GM23338 (cell line): Measurements from ENCODE around the gene PACSIN1. TPM values are rescaled to one million over a fixed set of nuclear protein-coding genes. Genes with fewer than 3 reads are reported as not detected.

ENCODE experiments used
- ATAC-seq: fragments of 200-7000 bp; cut with Tn5 transposase; 3 replicates; pipeline ENCODE4 v1.9.1; 2020
- DNase-seq: peaks from one replicate; pipeline ENCODE4 v3.0.0-alpha.2; 2015; ENCODE audit warnings: low spot score
- H2AFZ ChIP-seq: fragments of 200-600 bp; sonication (generic); 2 replicates; pipeline ENCODE4 v1.8.0; 2016; ENCODE audit warnings: antibody characterized with exemption, mild to moderate bottlenecking, moderate library complexity
- H3F3A ChIP-seq: fragments of 200-600 bp; sonication (generic); replicated peaks from 2 replicates; pipeline ENCODE4 v1.8.0; 2017; ENCODE audit warnings: antibody characterized with exemption, mixed run types, low read depth
- H3K27ac ChIP-seq: fragments of 200-600 bp; sonication (generic); 2 replicates; pipeline ENCODE4 v1.6.1; 2016; ENCODE audit warnings: low read depth
- H3K27me3 ChIP-seq: fragments of 200-600 bp; sonication (generic); 2 replicates; pipeline ENCODE4 v1.8.0; 2016; ENCODE audit warnings: mild to moderate bottlenecking, mixed run types, moderate library complexity; ENCODE audit not compliant: insufficient read depth
- H3K36me3 ChIP-seq: fragments of 200-600 bp; sonication (generic); 2 replicates; pipeline ENCODE4 v1.8.0; 2016; ENCODE audit warnings: mild to moderate bottlenecking; ENCODE audit not compliant: insufficient read depth
- H3K4me1 ChIP-seq: fragments of 200-600 bp; sonication (generic); 2 replicates; pipeline ENCODE4 v1.8.0; 2016; ENCODE audit warnings: mild to moderate bottlenecking, moderate library complexity; ENCODE audit not compliant: insufficient read depth
- H3K4me2 ChIP-seq: fragments of 200-600 bp; sonication (generic); 2 replicates; pipeline ENCODE4 v1.7.1; 2017; ENCODE audit warnings: mixed run types
- H3K4me3 ChIP-seq: fragments of 200-600 bp; sonication (generic); 2 replicates; pipeline ENCODE4 v1.6.1; 2016; ENCODE audit warnings: mixed run types
- H3K79me2 ChIP-seq: fragments of 200-600 bp; sonication (generic); replicated peaks from 2 replicates; pipeline ENCODE4 v1.8.0; 2017; ENCODE audit warnings: mild to moderate bottlenecking; ENCODE audit not compliant: insufficient read depth
- H3K9me2 ChIP-seq: fragments of 200-600 bp; sonication (generic); 2 replicates; pipeline ENCODE4 v1.8.0; 2017; ENCODE audit not compliant: insufficient read depth
- H4K20me1 ChIP-seq: fragments of 200-600 bp; sonication (generic); replicated peaks from 2 replicates; pipeline ENCODE4 v1.8.0; 2017; ENCODE audit warnings: mild to moderate bottlenecking; ENCODE audit not compliant: insufficient read depth
- H3K27ac Mint-ChIP-seq: 2 replicates; pipeline ENCODE4 v1.8.0; 2020; ENCODE audit warnings: inconsistent platforms, mild to moderate bottlenecking, moderate library complexity, mixed read lengths
- H3K27me3 Mint-ChIP-seq: 3 replicates; pipeline ENCODE4 v1.8.0; 2022; ENCODE audit warnings: low read depth, mild to moderate bottlenecking, moderate library complexity, mixed read lengths, inconsistent platforms; ENCODE audit not compliant: insufficient read depth, poor library complexity
- H3K36me3 Mint-ChIP-seq: 3 replicates; pipeline ENCODE4 v1.8.0; 2021; ENCODE audit warnings: low read depth, mild to moderate bottlenecking, inconsistent platforms, moderate library complexity, mixed read lengths
- H3K4me1 Mint-ChIP-seq: 3 replicates; pipeline ENCODE4 v1.8.0; 2020; ENCODE audit warnings: mild to moderate bottlenecking, inconsistent platforms, mixed read lengths
- H3K4me3 Mint-ChIP-seq: 3 replicates; pipeline ENCODE4 v1.8.0; 2021; ENCODE audit warnings: moderate library complexity, mild to moderate bottlenecking, inconsistent platforms, mixed read lengths
- H3K9me3 Mint-ChIP-seq: 3 replicates; pipeline ENCODE4 v1.8.0; 2020; ENCODE audit warnings: moderate library complexity, mild to moderate bottlenecking, inconsistent platforms, mixed read lengths
- CREB1 ChIP-seq: fragments of 250-450 bp; sonication (Bioruptor Pico); IDR thresholded peaks from 2 replicates; pipeline ENCODE4 v1.5.0; 2020; ENCODE audit warnings: low read depth, mild to moderate bottlenecking, moderate library complexity
- CTCF ChIP-seq, 2 experiments: fragments of 200-600 bp in 1 of 2; sonication (generic) in 1 of 2; conservative IDR thresholded peaks; 2 replicates each; pipeline versions ENCODE4 v1.5.1 to v1.6.1; 2016 to 2017; ENCODE audit warnings: antibody characterized with exemption in 2 of 2, low read depth in 2 of 2, mild to moderate bottlenecking in 2 of 2, moderate library complexity in 1 of 2
- ETS1 ChIP-seq: IDR thresholded peaks from 2 replicates; pipeline ENCODE4 v1.6.1; 2016; ENCODE audit warnings: antibody characterized with exemption
- EZH2 ChIP-seq: fragments of 200-600 bp; sonication (generic); IDR thresholded peaks from one replicate; pipeline ENCODE4 v1.8.0; 2017; ENCODE audit warnings: antibody characterized with exemption, mild to moderate bottlenecking, low read depth; ENCODE audit not compliant: unreplicated experiment
- EZH2phosphoT487 ChIP-seq: fragments of 200-600 bp; sonication (generic); IDR thresholded peaks from one replicate; pipeline ENCODE4 v1.8.1; 2018; ENCODE audit warnings: antibody characterized with exemption; ENCODE audit not compliant: unreplicated experiment
- JUNB ChIP-seq: IDR thresholded peaks from one replicate; pipeline ENCODE4 v1.6.1; 2016; ENCODE audit warnings: antibody characterized with exemption; ENCODE audit not compliant: unreplicated experiment
- NANOG ChIP-seq: IDR thresholded peaks from 2 replicates; pipeline ENCODE4 v1.6.1; 2016; ENCODE audit warnings: antibody characterized with exemption, borderline replicate concordance
- POLR2AphosphoS5 ChIP-seq: IDR thresholded peaks from 2 replicates; pipeline ENCODE4 v1.6.1; 2016; ENCODE audit warnings: antibody characterized with exemption, low read depth
- REST ChIP-seq: IDR thresholded peaks from one replicate; pipeline ENCODE4 v1.6.1; 2018; ENCODE audit warnings: antibody characterized with exemption; ENCODE audit not compliant: unreplicated experiment
- STAT1 ChIP-seq: IDR thresholded peaks from one replicate; pipeline ENCODE4 v1.6.1; 2016; ENCODE audit warnings: antibody characterized with exemption; ENCODE audit not compliant: unreplicated experiment
- ZNF114 ChIP-seq: fragments of 250-450 bp; sonication (Bioruptor Pico); IDR thresholded peaks from 2 replicates; pipeline ENCODE4 v1.5.0; 2020; ENCODE audit warnings: mild to moderate bottlenecking, moderate library complexity
- ZNF331 ChIP-seq: fragments of 250-450 bp; sonication (Bioruptor Pico); IDR thresholded peaks from 2 replicates; pipeline ENCODE4 v1.5.0; 2020; ENCODE audit warnings: low read depth, mild to moderate bottlenecking, moderate library complexity
- ZNF462 ChIP-seq: fragments of 250-450 bp; sonication (Bioruptor Pico); IDR thresholded peaks from 2 replicates; pipeline ENCODE4 v1.5.0; 2020; ENCODE audit warnings: mild to moderate bottlenecking, moderate library complexity
- polyA plus RNA-seq: library from polyadenylated mRNA; unstranded; fragments of >200 nt; fragmentation: Nextera tagmentation; extraction: Ambion mirVana; gene quantifications from 2 replicates; pipeline ENCODE4 v1.2.1, GENCODE V29; 2016
- total RNA-seq: library from RNA; depleted of rRNA; stranded (reverse); fragments of >200 nt; shearing (Covaris generic); gene quantifications from 2 replicates; pipeline ENCODE4 v1.2.3, GENCODE V29; 2014

Gene PACSIN1
- total and polyA plus RNA-seq, 2 experiments from 2014 or later = 5.2 to 8.7 TPM

- H3K27ac ChIP-seq = no peak overlapping the region
- no peak for TF ChIP-seq NANOG
- TF ChIP-seq ZNF462 (CRISPR knock-in tag) = no peak
- no peak for TF ChIP-seq JUNB
- TF ChIP-seq EZH2phosphoT487 = no peak
- no peak for TF ChIP-seq STAT1
- no peak for TF ChIP-seq POLR2AphosphoS5
- no peak for TF ChIP-seq ZNF331 (CRISPR knock-in tag)
- no peak for TF ChIP-seq ZNF114 (CRISPR knock-in tag)
- TF ChIP-seq EZH2 = no peak
- no peak for TF ChIP-seq REST
- no peak for TF ChIP-seq CREB1 (CRISPR knock-in tag)
- no peak for TF ChIP-seq ETS1
- TF ChIP-seq CTCF (conservative IDR thresholded peaks at IDR 0.05; ENCODE audit: low read depth in 2 of 2) = no peak
- no peak overlapping the region for H3K4me3 ChIP-seq
- no peak overlapping the region for H3K4me2 ChIP-seq
- no peaks in the 10 kb centered on the region for H4K20me1 ChIP-seq
- H3K4me3 Mint-ChIP-seq = no peak overlapping the region
- H3K27ac Mint-ChIP-seq = no peak overlapping the region
- ATAC-seq (no peak), DNase-seq (no peak)
- H3K27me3 Mint-ChIP-seq = peaks cover 6% of the 10 kb centered on the region
- H3K9me2 ChIP-seq = no peaks in the 10 kb centered on the region
- H3K36me3 ChIP-seq = no peaks in the 10 kb centered on the region
- H3K4me1 Mint-ChIP-seq = peaks cover 12% of the 10 kb centered on the region; the same call in 2 of the 3 replicates
- H3K79me2 ChIP-seq = no peaks in the 10 kb centered on the region
- no peaks in the 10 kb centered on the region; the same call in 2 of the 3 replicates for H3K9me3 Mint-ChIP-seq
- no peaks in the 10 kb centered on the region for H3K27me3 ChIP-seq
- no peak overlapping the region for H2AFZ ChIP-seq
- H3F3A ChIP-seq = no peaks in the 10 kb centered on the region
- no peaks in the 10 kb centered on the region for H3K4me1 ChIP-seq
- H3K36me3 Mint-ChIP-seq = no peaks in the 10 kb centered on the region
These were observed 87.9 kb downstream of the PACSIN1 start for GRCh38 chr6:34553750-34554149.
